ENCODE data around the gene TSPAN9. TPM values are rescaled to one million over a fixed set of nuclear protein-coding genes. Genes with fewer than 3 reads are reported as not detected.

The TSPAN9 gene
- total and polyA plus RNA-seq, 4 experiments from 2014 or later: 0.67 to 0.84 TPM; not detected in 2

DNA sequence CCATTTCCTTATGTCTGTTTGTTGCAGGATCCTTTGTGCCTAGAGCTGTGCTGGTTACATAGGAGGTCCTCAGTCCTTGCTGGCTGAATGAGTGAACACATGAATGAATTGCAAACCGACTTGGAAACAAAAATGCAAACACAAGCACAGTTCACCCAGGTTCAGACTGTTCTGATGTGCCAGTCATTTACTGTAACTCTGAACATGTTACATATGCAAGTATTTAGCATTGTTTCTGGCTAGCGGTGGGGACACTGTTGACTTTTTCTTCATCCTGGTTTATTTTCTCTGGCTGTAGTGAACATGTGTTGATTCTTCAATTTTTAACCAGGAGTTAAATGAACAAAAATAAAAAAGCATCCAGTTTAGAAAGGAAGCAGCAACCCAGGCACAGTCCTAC, 33.4 kb downstream of the TSPAN9 start:
- Mint-ChIP-seq H3K4me1 (no peaks in the 10 kb centered on the region), H3K27me3 (peaks cover 0 to 1% of the 10 kb centered on the region in 2 donors), H3K27ac (no peak overlapping the region), H3K36me3 (no peaks in the 10 kb centered on the region), H3K9me3 (no peaks in the 10 kb centered on the region), H3K4me3 (no peak overlapping the region)
- H3K27ac ChIP-seq (ENCODE audit: low read depth, low read length): no peak overlapping the region
- intact Hi-C loops (cut with micrococcal nuclease): no loop called here
- ChIA-PET CTCF (ENCODE audit: partially characterized antibody) (interaction anchor here (0.7 kb wide), 1 partner anchor 127 kb away, joined by 5 read pairs; no protein-coding TSS in a partner anchor), POLR2A (ENCODE audit: partially characterized antibody) (no interaction called here)
- no peaks in the 10 kb centered on the region for H3K9me3 ChIP-seq (ENCODE audit: control insufficient read depth in 1 of 2, low read length in 2 of 2)
- DNase-seq: no peak
- no peak overlapping the region for H3K4me3 ChIP-seq (ENCODE audit: low read length in 2 of 2)
- no peaks in the 10 kb centered on the region for H3K36me3 ChIP-seq (ENCODE audit: insufficient read depth, low read length)
- H3K27me3 ChIP-seq (ENCODE audit: insufficient read depth, low read length): no peaks in the 10 kb centered on the region
- no peaks in the 10 kb centered on the region for H3K4me1 ChIP-seq (ENCODE audit: insufficient read depth, low read length)

DNA sequence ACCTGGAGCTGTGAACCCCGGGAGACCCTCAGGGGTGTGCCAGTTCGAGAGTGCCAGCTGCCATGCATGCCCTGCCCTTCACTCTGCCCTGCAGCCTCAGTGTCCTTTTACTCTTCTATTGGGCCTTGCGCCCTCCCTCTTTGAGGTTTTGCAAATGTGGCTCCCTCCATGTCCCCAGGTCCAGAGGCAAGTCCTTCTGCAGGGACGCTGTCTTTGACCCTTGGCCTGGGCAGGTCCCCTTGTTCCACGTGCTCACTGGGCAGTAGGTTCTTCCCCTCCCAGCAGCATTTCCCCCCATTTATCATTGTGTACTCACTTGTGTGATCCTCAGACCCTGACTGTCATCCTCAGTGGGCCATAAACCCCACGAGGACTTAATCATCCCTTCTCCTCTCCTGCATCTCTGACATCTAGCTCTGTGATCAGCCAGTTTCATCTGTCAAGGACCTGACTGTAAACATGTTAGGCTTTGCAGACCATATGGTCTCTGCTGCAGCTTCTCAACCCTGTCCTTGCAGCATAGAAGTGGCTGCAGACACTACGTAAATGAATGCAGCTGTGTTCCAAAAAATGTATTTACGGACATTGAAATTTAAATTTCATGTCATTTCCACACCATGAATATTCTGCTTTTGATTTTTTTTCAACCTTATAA, 36.6 kb downstream of the TSPAN9 start:
- H3K4me1 ChIP-seq (ENCODE audit: insufficient read depth, low read length): no peaks in the 10 kb centered on the region
- POLR2A ChIA-PET (ENCODE audit: partially characterized antibody): no interaction called here
- CTCF ChIA-PET (ENCODE audit: partially characterized antibody): no interaction called here
- Mint-ChIP-seq H3K4me3 (no peak overlapping the region), H3K27me3 (peaks cover 2 to 3% of the 10 kb centered on the region in 2 donors), H3K4me1 (no peaks in the 10 kb centered on the region), H3K9me3 (no peaks in the 10 kb centered on the region), H3K36me3 (no peaks in the 10 kb centered on the region), H3K27ac (no peak overlapping the region)
- H3K36me3 ChIP-seq (ENCODE audit: insufficient read depth, low read length): no peaks in the 10 kb centered on the region
- no peak overlapping the region for H3K27ac ChIP-seq (ENCODE audit: low read depth, low read length)
- H3K27me3 ChIP-seq (ENCODE audit: insufficient read depth, low read length): no peaks in the 10 kb centered on the region
- no peaks in the 10 kb centered on the region for H3K9me3 ChIP-seq (ENCODE audit: control insufficient read depth in 1 of 2, low read length in 2 of 2)
- intact Hi-C loops (cut with micrococcal nuclease): no loop called here
- H3K4me3 ChIP-seq (ENCODE audit: low read length in 2 of 2): no peak overlapping the region
- no peak for DNase-seq

DNA sequence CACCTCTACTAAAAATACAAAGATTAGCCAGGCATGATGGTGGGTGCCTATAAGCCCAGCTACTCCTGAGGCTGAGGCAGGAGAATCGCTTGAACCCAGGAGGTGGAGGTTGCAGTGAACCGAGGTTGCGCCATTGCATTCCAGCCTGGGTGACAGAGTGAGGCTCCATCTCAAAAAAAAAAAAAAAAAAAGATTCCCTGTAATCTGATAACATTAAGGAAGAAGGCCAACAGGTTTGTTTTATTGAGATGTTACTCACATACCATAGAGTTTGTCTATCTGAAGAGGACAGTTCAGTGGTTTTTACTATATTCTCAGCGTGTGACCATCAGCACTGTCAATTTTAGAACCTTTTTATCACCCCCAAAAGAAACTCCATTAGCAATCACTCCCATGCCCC, 37.5 kb downstream of the TSPAN9 start:
- POLR2A ChIA-PET (ENCODE audit: partially characterized antibody): no interaction called here
- Histone ChIP-seq H3K36me3 (ENCODE audit: insufficient read depth, low read length) (no peaks in the 10 kb centered on the region), H3K4me1 (ENCODE audit: insufficient read depth, low read length) (peaks cover 3% of the 10 kb centered on the region), H3K27ac (ENCODE audit: low read depth, low read length) (no peak overlapping the region), H3K4me3 (ENCODE audit: low read length in 2 of 2) (no peak overlapping the region), H3K9me3 (ENCODE audit: control insufficient read depth in 1 of 2, low read length in 2 of 2) (no peaks in the 10 kb centered on the region), H3K27me3 (ENCODE audit: insufficient read depth, low read length) (no peaks in the 10 kb centered on the region)
- H3K4me1 Mint-ChIP-seq: peaks cover 0 to 6% (median 4%) of the 10 kb centered on the region in 4 donors
- DNase-seq: no peak
- intact Hi-C loops (cut with micrococcal nuclease): no loop called here
- CTCF ChIA-PET (ENCODE audit: partially characterized antibody): no interaction called here
- H3K9me3 Mint-ChIP-seq: no peaks in the 10 kb centered on the region
- no peaks in the 10 kb centered on the region for H3K36me3 Mint-ChIP-seq
- H3K4me3 Mint-ChIP-seq: no peak overlapping the region
- H3K27me3 Mint-ChIP-seq: peaks cover 2 to 3% of the 10 kb centered on the region in 2 donors
- H3K27ac Mint-ChIP-seq: no peak overlapping the region

DNA sequence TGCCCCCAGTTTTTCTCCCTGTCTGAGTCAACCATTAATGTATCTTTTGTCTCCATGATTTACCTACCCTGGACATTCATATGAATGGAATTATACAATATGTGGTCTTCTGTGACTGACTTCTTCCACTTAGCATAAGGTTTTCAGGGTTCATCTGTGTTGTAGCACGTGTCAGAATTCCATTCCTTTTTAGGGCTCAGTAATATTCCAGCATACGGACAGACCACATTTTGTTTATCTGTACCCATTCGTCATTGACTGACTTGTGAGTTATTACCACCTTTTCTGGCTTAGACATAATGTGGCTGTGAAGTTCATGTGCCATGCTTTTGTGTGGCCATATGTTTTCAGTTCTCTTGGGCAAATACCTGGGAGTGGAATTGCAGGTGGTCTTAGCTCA, 37.9 kb downstream of the TSPAN9 start:
- H3K4me3 ChIP-seq (ENCODE audit: low read length in 2 of 2): no peak overlapping the region
- peaks cover 5% of the 10 kb centered on the region for H3K4me1 ChIP-seq (ENCODE audit: insufficient read depth, low read length)
- Mint-ChIP-seq H3K27me3 (peaks cover 2 to 3% of the 10 kb centered on the region in 2 donors), H3K4me1 (peaks cover 0 to 10% (median 6%) of the 10 kb centered on the region in 4 donors), H3K4me3 (no peak overlapping the region), H3K9me3 (no peaks in the 10 kb centered on the region), H3K27ac (no peak overlapping the region), H3K36me3 (no peaks in the 10 kb centered on the region)
- ChIA-PET POLR2A (ENCODE audit: partially characterized antibody) (no interaction called here), CTCF (ENCODE audit: partially characterized antibody) (no interaction called here)
- DNase-seq: no peak
- H3K36me3 ChIP-seq (ENCODE audit: insufficient read depth, low read length): no peaks in the 10 kb centered on the region
- intact Hi-C loops (cut with micrococcal nuclease): no loop called here
- no peaks in the 10 kb centered on the region for H3K9me3 ChIP-seq (ENCODE audit: control insufficient read depth in 1 of 2, low read length in 2 of 2)
- H3K27ac ChIP-seq (ENCODE audit: low read depth, low read length): no peak overlapping the region
- H3K27me3 ChIP-seq (ENCODE audit: insufficient read depth, low read length): no peaks in the 10 kb centered on the region

DNA sequence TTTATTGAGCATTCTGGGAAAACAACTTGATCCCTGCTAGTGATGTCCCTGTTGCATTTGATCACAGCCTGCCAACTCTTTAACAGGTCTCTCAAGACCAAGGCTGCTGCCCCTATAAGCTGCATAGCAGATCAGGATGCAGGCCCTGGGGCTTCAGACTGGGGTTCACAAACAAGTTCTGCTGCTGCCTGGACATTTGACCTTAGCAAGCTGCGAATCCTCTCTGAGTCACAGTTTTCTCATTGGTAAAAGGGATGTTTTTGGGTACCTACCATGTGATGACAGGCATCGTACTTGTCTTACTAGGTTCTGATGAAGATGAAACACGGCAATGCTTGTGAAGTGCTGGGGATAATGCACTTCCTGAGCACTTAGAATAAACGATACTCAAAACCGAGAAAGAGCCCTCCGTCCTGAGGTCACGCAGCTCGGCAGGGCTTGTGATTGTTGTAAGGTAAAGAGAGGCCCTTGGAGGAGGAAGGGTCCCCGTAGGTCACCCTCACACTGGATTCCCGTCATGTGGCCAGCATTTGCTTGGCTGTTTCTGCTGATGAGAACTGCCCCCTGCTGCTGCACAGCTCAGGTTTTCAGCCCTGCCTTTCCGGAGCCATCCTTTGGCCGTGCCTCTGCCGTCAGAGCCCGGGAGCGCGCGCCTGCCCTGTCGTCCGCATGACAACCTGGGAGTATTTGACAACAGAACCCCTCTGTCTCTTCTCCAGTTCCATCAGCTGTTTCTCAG, 39.1 kb downstream of the TSPAN9 start:
- Histone ChIP-seq H3K4me3 (ENCODE audit: low read length in 2 of 2) (no peak overlapping the region), H3K36me3 (ENCODE audit: insufficient read depth, low read length) (no peaks in the 10 kb centered on the region), H3K27me3 (ENCODE audit: insufficient read depth, low read length) (no peaks in the 10 kb centered on the region), H3K9me3 (ENCODE audit: control insufficient read depth in 1 of 2, low read length in 2 of 2) (no peaks in the 10 kb centered on the region), H3K4me1 (ENCODE audit: insufficient read depth, low read length) (peaks cover 5% of the 10 kb centered on the region), H3K27ac (ENCODE audit: low read depth, low read length) (no peak overlapping the region)
- Mint-ChIP-seq H3K9me3 (no peaks in the 10 kb centered on the region), H3K36me3 (no peaks in the 10 kb centered on the region), H3K27me3 (peaks cover 2 to 3% of the 10 kb centered on the region in 2 donors), H3K4me3 (no peak overlapping the region), H3K4me1 (peaks cover 0 to 14% (median 8%) of the 10 kb centered on the region in 4 donors), H3K27ac (no peak overlapping the region)
- no peak for DNase-seq
- CTCF ChIA-PET (ENCODE audit: partially characterized antibody): no interaction called here
- POLR2A ChIA-PET (ENCODE audit: partially characterized antibody): no interaction called here
- intact Hi-C loops (cut with micrococcal nuclease): no loop called here

DNA sequence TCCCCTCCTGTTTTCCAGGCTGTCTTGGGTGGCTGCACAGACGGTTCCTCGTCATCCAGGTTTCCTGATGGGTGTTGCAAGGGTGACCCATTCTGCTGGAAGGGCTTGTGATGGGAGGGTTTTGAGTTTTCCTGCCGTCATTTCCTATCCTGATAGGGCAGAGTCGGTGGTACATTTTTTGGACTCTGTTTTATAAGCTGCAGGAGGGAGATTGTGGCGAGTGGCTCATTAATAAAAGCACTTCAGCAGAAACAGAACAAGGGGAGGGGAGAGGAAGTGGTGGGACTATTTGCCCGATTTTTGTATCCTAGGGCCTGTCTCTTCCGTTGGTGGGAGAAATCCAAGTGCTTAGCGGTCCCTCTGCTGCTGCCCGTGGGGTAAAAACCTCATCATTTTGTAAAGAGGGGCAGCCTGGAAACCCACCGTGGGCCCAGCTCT, 40.0 kb downstream of the TSPAN9 start:
- Histone ChIP-seq H3K4me3 (ENCODE audit: low read length in 2 of 2) (no peak overlapping the region), H3K9me3 (ENCODE audit: control insufficient read depth in 1 of 2, low read length in 2 of 2) (no peaks in the 10 kb centered on the region), H3K27me3 (ENCODE audit: insufficient read depth, low read length) (no peaks in the 10 kb centered on the region), H3K36me3 (ENCODE audit: insufficient read depth, low read length) (no peaks in the 10 kb centered on the region), H3K4me1 (ENCODE audit: insufficient read depth, low read length) (peaks cover 5% of the 10 kb centered on the region), H3K27ac (ENCODE audit: low read depth, low read length) (no peak overlapping the region)
- Mint-ChIP-seq H3K4me3 (no peak overlapping the region), H3K9me3 (no peaks in the 10 kb centered on the region), H3K27me3 (peaks cover 2 to 3% of the 10 kb centered on the region in 2 donors), H3K27ac (no peak overlapping the region), H3K4me1 (peaks cover 0 to 14% (median 8%) of the 10 kb centered on the region in 4 donors), H3K36me3 (no peaks in the 10 kb centered on the region)
- CTCF ChIA-PET (ENCODE audit: partially characterized antibody): no interaction called here
- DNase-seq: no peak
- POLR2A ChIA-PET (ENCODE audit: partially characterized antibody): no interaction called here
- intact Hi-C loops (cut with micrococcal nuclease): no loop called here

DNA sequence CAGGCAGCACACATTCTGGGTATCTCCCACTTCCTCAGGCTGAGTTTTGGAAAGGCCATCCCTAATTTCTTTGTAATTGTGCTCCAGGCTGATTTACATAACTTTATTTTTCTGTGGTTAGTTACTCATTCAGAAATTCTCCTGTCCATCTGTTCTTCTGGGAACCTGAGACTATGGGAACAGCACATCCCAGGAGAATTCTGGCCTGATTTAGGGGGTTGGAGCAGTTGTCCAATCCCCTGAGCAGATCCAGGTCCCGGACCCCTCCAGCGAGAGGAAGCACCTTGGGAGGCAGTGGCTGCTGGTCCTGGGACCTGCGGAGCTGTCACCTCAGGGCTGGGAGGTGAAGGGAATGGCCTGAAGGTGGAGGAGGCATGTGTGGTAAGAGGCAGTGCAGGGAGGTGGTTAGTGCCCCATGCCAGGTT, 40.4 kb downstream of the TSPAN9 start:
- Mint-ChIP-seq H3K9me3 (no peaks in the 10 kb centered on the region), H3K27me3 (peaks cover 2 to 3% of the 10 kb centered on the region in 2 donors), H3K4me1 (peaks cover 0 to 14% (median 8%) of the 10 kb centered on the region in 4 donors), H3K4me3 (no peak overlapping the region), H3K36me3 (no peaks in the 10 kb centered on the region), H3K27ac (no peak overlapping the region)
- Histone ChIP-seq H3K4me1 (ENCODE audit: insufficient read depth, low read length) (peaks cover 5% of the 10 kb centered on the region), H3K36me3 (ENCODE audit: insufficient read depth, low read length) (no peaks in the 10 kb centered on the region), H3K4me3 (ENCODE audit: low read length in 2 of 2) (no peak overlapping the region), H3K27me3 (ENCODE audit: insufficient read depth, low read length) (no peaks in the 10 kb centered on the region), H3K9me3 (ENCODE audit: control insufficient read depth in 1 of 2, low read length in 2 of 2) (no peaks in the 10 kb centered on the region), H3K27ac (ENCODE audit: low read depth, low read length) (no peak overlapping the region)
- CTCF ChIA-PET (ENCODE audit: partially characterized antibody): interaction anchor here (0.8 kb wide), 1 partner anchor 17 kb away, joined by 4 read pairs; no protein-coding TSS in a partner anchor
- intact Hi-C loops (cut with micrococcal nuclease): no loop called here
- POLR2A ChIA-PET (ENCODE audit: partially characterized antibody): no interaction called here
- DNase-seq: no peak
